B cell (primary cell): Measurements from ENCODE around the gene TFRC. TPM values are rescaled to one million over a fixed set of nuclear protein-coding genes. Genes with fewer than 3 reads are reported as not detected.
"Not testable (repeated sequence)": the region's sequence is repeated elsewhere in the genome, so short reads cannot be mapped to it uniquely, and the experiment has no call there.

Experiments used
- ATAC-seq: fragments of 200-7000 bp; cut with Tn5 transposase; one replicate; pipeline ENCODE4 v1.10.0; 2021; ENCODE audit warnings: low read depth, mild to moderate bottlenecking, moderate number of reproducible peaks, moderate library complexity
- CTCF ChIA-PET: fragments of 350-600 bp; sonication (Branson Sonifier 250); formaldehyde crosslinking; loops from one replicate; lab custom pipeline; 2021; ENCODE audit warnings: antibody characterized with exemption, inconsistent platforms; lab: Charles Lee
- POLR2A ChIA-PET: fragments of 350-600 bp; sonication (Branson Sonifier 250); formaldehyde crosslinking; loops from one replicate; lab custom pipeline; 2021; ENCODE audit warnings: antibody characterized with exemption; lab: Charles Lee
- DNase-seq: peaks from one replicate; pipeline ENCODE4 v3.0.0; 2013
- H2AFZ ChIP-seq: 2 replicates; pipeline ENCODE4 v1.6.1; 2012; ENCODE audit warnings: mild to moderate bottlenecking, low read depth, low read length; ENCODE audit not compliant: insufficient read depth, poor library complexity, severe bottlenecking
- H3K27ac ChIP-seq, 2 donors: 1 replicate in 1 of 2; 2 replicates in 1 of 2; pipeline ENCODE4 v1.5.1; 2012 to 2013; ENCODE audit warnings: low read length in 2 of 2, mild to moderate bottlenecking in 2 of 2, moderate library complexity in 1 of 2
- H3K27me3 ChIP-seq, 4 experiments: fragments of 200-600 bp in 1 of 4; sonication (generic) in 1 of 4; replicated peaks in 1 of 4; 1 replicate in 2 of 4; 2 replicates in 2 of 4; pipeline versions ENCODE4 v1.6.1 to v1.7.0; 2013 to 2016; ENCODE audit warnings: low read length in 3 of 4, mild to moderate bottlenecking in 2 of 4, mixed read lengths in 1 of 4, moderate library complexity in 1 of 4; ENCODE audit not compliant: insufficient read depth in 4 of 4, control insufficient read depth in 3 of 4; ENCODE audit errors: control extremely low read depth in 1 of 4
- H3K36me3 ChIP-seq, 2 experiments: replicated peaks in 1 of 2; 1 replicate in 1 of 2; 2 replicates in 1 of 2; pipeline versions ENCODE4 v1.6.1 to v1.7.1; 2013; ENCODE audit warnings: low read length in 1 of 2; ENCODE audit not compliant: insufficient read depth in 2 of 2, control insufficient read depth in 1 of 2; ENCODE audit errors: control extremely low read depth in 1 of 2, extremely low read depth in 1 of 2
- H3K4me1 ChIP-seq, 2 donors: fragments of 200-600 bp in 1 of 2; sonication (generic) in 1 of 2; 1 replicate in 1 of 2; 2 replicates in 1 of 2; pipeline versions ENCODE4 v1.5.1 to v1.6.1; 2013 to 2017; ENCODE audit warnings: low read length in 2 of 2; ENCODE audit not compliant: control insufficient read depth in 2 of 2, insufficient read depth in 2 of 2
- H3K4me2 ChIP-seq: replicated peaks from 2 replicates; pipeline ENCODE3; 2012; ENCODE audit warnings: mild to moderate bottlenecking, low read depth, low read length; ENCODE audit not compliant: poor library complexity, severe bottlenecking
- H3K4me3 ChIP-seq, 5 experiments: fragments of 200-600 bp in 1 of 5; sonication (generic) in 1 of 5; 1 replicate in 3 of 5; 2 replicates in 2 of 5; pipeline versions ENCODE4 v1.5.1 to v1.7.0; 2011 to 2016; ENCODE audit warnings: low read length in 4 of 5, mild to moderate bottlenecking in 4 of 5, low read depth in 2 of 5, control low read depth in 1 of 5, moderate library complexity in 1 of 5; ENCODE audit not compliant: insufficient read depth in 1 of 5; ENCODE audit errors: control extremely low read depth in 1 of 5, extremely low read depth in 1 of 5
- H3K79me2 ChIP-seq: fragments of 200-600 bp; sonication (generic); one replicate; pipeline ENCODE4 v1.6.0; 2016; ENCODE audit warnings: low read length; ENCODE audit not compliant: control insufficient read depth, insufficient read depth
- H3K9ac ChIP-seq: fragments of 200-600 bp; sonication (generic); 2 replicates; pipeline ENCODE4 v1.6.1; 2017; ENCODE audit warnings: mild to moderate bottlenecking, low read length, moderate library complexity
- H3K9me3 ChIP-seq, 3 donors: one replicate each; pipeline versions ENCODE4 v1.6.1 to v1.7.1; 2013; ENCODE audit warnings: low read length in 2 of 3; ENCODE audit not compliant: control insufficient read depth in 2 of 3, insufficient read depth in 1 of 3; ENCODE audit errors: control extremely low read depth in 1 of 3
- H4K20me1 ChIP-seq: 2 replicates; pipeline ENCODE4 v1.6.0; 2012; ENCODE audit warnings: mild to moderate bottlenecking, low read length; ENCODE audit not compliant: insufficient read depth, control insufficient read depth, poor library complexity, severe bottlenecking
- H3K27ac Mint-ChIP-seq: one replicate; pipeline ENCODE4 v1.8.0; 2021; ENCODE audit warnings: mixed read lengths
- H3K27me3 Mint-ChIP-seq: one replicate; pipeline ENCODE4 v1.8.0; 2021; ENCODE audit warnings: mixed read lengths
- H3K4me1 Mint-ChIP-seq: one replicate; pipeline ENCODE4 v1.8.0; 2021; ENCODE audit warnings: mixed read lengths
- H3K4me3 Mint-ChIP-seq: one replicate; pipeline ENCODE4 v1.8.0; 2021; ENCODE audit warnings: mixed read lengths
- H3K9me3 Mint-ChIP-seq: one replicate; pipeline ENCODE4 v1.8.0; 2022; ENCODE audit warnings: mixed read lengths; ENCODE audit not compliant: insufficient read depth
- EZH2 ChIP-seq: IDR thresholded peaks from 2 replicates; pipeline ENCODE4 v1.6.1; 2012; ENCODE audit warnings: borderline replicate concordance, low read depth, mild to moderate bottlenecking, moderate library complexity, low read length; ENCODE audit not compliant: insufficient read depth, poor library complexity, severe bottlenecking
- whole genome bisulfite sequencing: methylation state at CpG from one replicate; pipeline ENCODE4 v1.1.5; 2013; ENCODE audit warnings: missing lambda C conversion rate; ENCODE audit not compliant: insufficient coverage; 5-methylcytosine and 5-hydroxymethylcytosine counted together
- intact Hi-C: fragments of 100-400 bp; cut with micrococcal nuclease; formaldehyde crosslinking; loops from one replicate; pipeline ENCODE4 v1.10.0; 2022
- polyA plus RNA-seq: library from polyadenylated mRNA; depleted of rRNA; stranded (reverse); fragments of >200 nt; gene quantifications from 2 replicates; pipeline ENCODE4 v1.2.3, GENCODE V29; 2012
- small RNA-seq: library from RNA; depleted of rRNA; stranded (forward); fragments of <200 nt; gene quantifications from one replicate; pipeline ENCODE3, GENCODE V24; 2012; ENCODE audit warnings: low replicate concordance, low read depth; ENCODE audit not compliant: insufficient read length
- total RNA-seq, 2 donors: library from RNA; stranded (reverse); fragments of 120-200 nt in 1 of 2; gene quantifications; 1 replicate in 1 of 2; 2 replicates in 1 of 2; pipeline versions ENCODE4 v1.2.3 to v1.2.4, GENCODE V29; 2013 to 2022
- TF ChIP-seq, protein P1 (sequence below): fragments of 200-600 bp; IDR thresholded peaks from one replicate; pipeline ENCODE4 v1.8.0; 2022; ENCODE audit warnings: antibody characterized with exemption, mild to moderate bottlenecking

TFRC gene
- total and polyA plus RNA-seq, 2 donors (not counting 1 experiment from before 2014, with no cell fraction given), result 41.7 to 104 TPM

- not testable (repeated sequence) for H3K27ac ChIP-seq
Observed at GRCh38 chr3:196000360-196000950, 81.4 kb downstream of the TFRC start.

GRCh38 chr3:195999896-196000295 is 82.0 kb downstream of the TFRC start:
- CTCF ChIA-PET, result no interaction called here
- no peak for ATAC-seq
- no peak for DNase-seq
- H3K9me3 Mint-ChIP-seq, result no peaks in the 10 kb centered on the region
- no peaks in the 10 kb centered on the region for H3K4me1 Mint-ChIP-seq
- POLR2A ChIA-PET, result no interaction called here
- H3K4me3 Mint-ChIP-seq, result no peak overlapping the region
- H3K27ac Mint-ChIP-seq, result no peak overlapping the region
- no peak overlapping the region for H3K27ac ChIP-seq
- TF ChIP-seq EZH2, result no peak
- TF ChIP-seq, protein P1, sequence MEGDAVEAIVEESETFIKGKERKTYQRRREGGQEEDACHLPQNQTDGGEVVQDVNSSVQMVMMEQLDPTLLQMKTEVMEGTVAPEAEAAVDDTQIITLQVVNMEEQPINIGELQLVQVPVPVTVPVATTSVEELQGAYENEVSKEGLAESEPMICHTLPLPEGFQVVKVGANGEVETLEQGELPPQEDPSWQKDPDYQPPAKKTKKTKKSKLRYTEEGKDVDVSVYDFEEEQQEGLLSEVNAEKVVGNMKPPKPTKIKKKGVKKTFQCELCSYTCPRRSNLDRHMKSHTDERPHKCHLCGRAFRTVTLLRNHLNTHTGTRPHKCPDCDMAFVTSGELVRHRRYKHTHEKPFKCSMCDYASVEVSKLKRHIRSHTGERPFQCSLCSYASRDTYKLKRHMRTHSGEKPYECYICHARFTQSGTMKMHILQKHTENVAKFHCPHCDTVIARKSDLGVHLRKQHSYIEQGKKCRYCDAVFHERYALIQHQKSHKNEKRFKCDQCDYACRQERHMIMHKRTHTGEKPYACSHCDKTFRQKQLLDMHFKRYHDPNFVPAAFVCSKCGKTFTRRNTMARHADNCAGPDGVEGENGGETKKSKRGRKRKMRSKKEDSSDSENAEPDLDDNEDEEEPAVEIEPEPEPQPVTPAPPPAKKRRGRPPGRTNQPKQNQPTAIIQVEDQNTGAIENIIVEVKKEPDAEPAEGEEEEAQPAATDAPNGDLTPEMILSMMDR, result no peak
- peaks cover 17% of the 10 kb centered on the region for H3K27me3 Mint-ChIP-seq
- H3K27me3 ChIP-seq, result no peaks in the 10 kb centered on the region
- WGBS, result 87% methylated on average over 8 of the region's 8 CpGs
- intact Hi-C loops, result no loop called here
- no peaks in the 10 kb centered on the region for H3K9me3 ChIP-seq
- no peak overlapping the region for H3K4me2 ChIP-seq
- H3K79me2 ChIP-seq, result no peaks in the 10 kb centered on the region
- no peaks in the 10 kb centered on the region for H4K20me1 ChIP-seq
- no peaks in the 10 kb centered on the region for H3K4me1 ChIP-seq
- no peak overlapping the region for H3K9ac ChIP-seq
- no peak overlapping the region for H2AFZ ChIP-seq
- H3K36me3 ChIP-seq, result no peaks in the 10 kb centered on the region
- H3K4me3 ChIP-seq, result no peak overlapping the region

More at GRCh38 chr3:196000360-196000950, 81.4 kb downstream of the TFRC start:
- WGBS, result 90% methylated on average over 13 of the region's 15 CpGs
- H3K4me3 Mint-ChIP-seq, ATAC-seq, DNase-seq, H3K9me3 Mint-ChIP-seq, H3K9ac ChIP-seq, H3K4me2 ChIP-seq, H3K36me3 ChIP-seq, POLR2A ChIA-PET, H2AFZ ChIP-seq, H3K27me3 ChIP-seq, H4K20me1 ChIP-seq, H3K79me2 ChIP-seq, H3K4me1 ChIP-seq, H3K4me1 Mint-ChIP-seq, H3K27ac Mint-ChIP-seq, intact Hi-C loops, H3K4me3 ChIP-seq, H3K9me3 ChIP-seq: not testable (repeated sequence)
- peaks cover 17% of the 10 kb centered on the region for H3K27me3 Mint-ChIP-seq
- CTCF ChIA-PET, result interaction anchor here (1.6 kb wide), 1 partner anchor 60 kb away, joined by 4 read pairs; no protein-coding TSS in a partner anchor

Small RNA genes within 50 kb of the gene (small RNA-seq; reads per million reads assigned to genes)
- not detected for gene RNU7-18P

Other genes starting within 250 kb of the TFRC start
- 198 and 201 TPM in 2 replicates for gene TNK2, start 173.5 kb downstream of the TFRC start, total RNA-seq
- 126 and 131 TPM in 2 replicates for gene TNK2, start 173.5 kb downstream of the TFRC start, polyA plus RNA-seq
- 0.73 and 0.91 TPM in 2 replicates for gene ZDHHC19, start 129.3 kb upstream of the TFRC start, total RNA-seq
- gene ZDHHC19, start 129.3 kb upstream of the TFRC start, polyA plus RNA-seq, result 2.9 and 6.0 TPM in 2 replicates
- gene SLC51A, start 134.4 kb upstream of the TFRC start, total RNA-seq, result not detected in 2 replicates
- not detected in 2 replicates for gene SLC51A, start 134.4 kb upstream of the TFRC start, polyA plus RNA-seq
- gene PCYT1A, start 205.6 kb upstream of the TFRC start, total RNA-seq, result 59.9 and 61.2 TPM in 2 replicates
- gene PCYT1A, start 205.6 kb upstream of the TFRC start, polyA plus RNA-seq, result 56.6 and 78.3 TPM in 2 replicates
- 5.6 and 6.5 TPM in 2 replicates for gene DYNLT2B, start 236.2 kb upstream of the TFRC start, total RNA-seq
- gene DYNLT2B, start 236.2 kb upstream of the TFRC start, polyA plus RNA-seq, result 5.2 and 8.8 TPM in 2 replicates